ENCODE results near the gene CHST15. TPM values are rescaled to one million over a fixed set of nuclear protein-coding genes. Genes with fewer than 3 reads are reported as not detected.
A peak's percentile ranks its signal among the peaks of the same experiment; 100 is the strongest.

CHST15 gene
- total and polyA plus RNA-seq, 4 donors, result 4.5 to 43.8 (median 25.0) TPM

- no peaks in the 10 kb centered on the region for H3K4me1 ChIP-seq (ENCODE audit: control insufficient read depth in 1 of 2, insufficient read depth in 2 of 2, low read length in 2 of 2)
- DNase-seq (peak in 1 of 2 donors; percentile 73), ATAC-seq (ENCODE audit: low FRiP score) (no peak)
- WGBS, 2 donors, result 70 to 73% methylated on average over 11 of the region's 11 CpGs
- no peaks in the 10 kb centered on the region for H3K36me3 ChIP-seq (ENCODE audit: control insufficient read depth in 1 of 2, insufficient read depth in 2 of 2, low read length in 1 of 2)
- no peaks in the 10 kb centered on the region for H3K9me3 ChIP-seq (ENCODE audit: control insufficient read depth, low read length)
- H3K27me3 ChIP-seq (ENCODE audit: control insufficient read depth in 1 of 2, insufficient read depth in 2 of 2, low read length in 1 of 2), result no peaks in the 10 kb centered on the region
- no peak overlapping the region for H3K4me3 ChIP-seq (ENCODE audit: low read length in 2 of 2)
- intact Hi-C loops (cut with DNase I), result no loop called here
- H3K27ac ChIP-seq (ENCODE audit: low read depth in 1 of 2, low read length in 2 of 2), result no peak overlapping the region
Observed at GRCh38 chr10:124126145-124126982, 33.0 kb upstream of the CHST15 start.

GRCh38 chr10:124125305-124126116, 32.1 kb upstream of the CHST15 start:
- intact Hi-C loops (cut with DNase I), result no loop called here
- Histone ChIP-seq H3K27ac (ENCODE audit: low read depth in 1 of 2, low read length in 2 of 2) (no peak overlapping the region), H3K4me3 (ENCODE audit: low read length in 2 of 2) (no peak overlapping the region), H3K9me3 (ENCODE audit: control insufficient read depth, low read length) (no peaks in the 10 kb centered on the region), H3K36me3 (ENCODE audit: control insufficient read depth in 1 of 2, insufficient read depth in 2 of 2, low read length in 1 of 2) (no peaks in the 10 kb centered on the region), H3K27me3 (ENCODE audit: control insufficient read depth in 1 of 2, insufficient read depth in 2 of 2, low read length in 1 of 2) (no peaks in the 10 kb centered on the region), H3K4me1 (ENCODE audit: control insufficient read depth in 1 of 2, insufficient read depth in 2 of 2, low read length in 2 of 2) (no peaks in the 10 kb centered on the region)
- DNase-seq, result peak; percentile 4 to 40
- no peak for ATAC-seq (ENCODE audit: low FRiP score)
- 68 to 72% methylated on average over 10 of the region's 10 CpGs for WGBS, 2 donors

- no peak for ATAC-seq (ENCODE audit: low FRiP score)
- no peak overlapping the region for H3K27ac ChIP-seq (ENCODE audit: low read depth in 1 of 2, low read length in 2 of 2)
- H3K4me1 ChIP-seq (ENCODE audit: control insufficient read depth in 1 of 2, insufficient read depth in 2 of 2, low read length in 2 of 2), result no peaks in the 10 kb centered on the region
- no peak overlapping the region for H3K4me3 ChIP-seq (ENCODE audit: low read length in 2 of 2)
- no peaks in the 10 kb centered on the region for H3K27me3 ChIP-seq (ENCODE audit: control insufficient read depth in 1 of 2, insufficient read depth in 2 of 2, low read length in 1 of 2)
- intact Hi-C loops (cut with DNase I), result no loop called here
- H3K36me3 ChIP-seq (ENCODE audit: control insufficient read depth in 1 of 2, insufficient read depth in 2 of 2, low read length in 1 of 2), result no peaks in the 10 kb centered on the region
- WGBS, 2 donors, result 95 to 98% methylated on average over 2 of the region's 2 CpGs
- H3K9me3 ChIP-seq (ENCODE audit: control insufficient read depth, low read length), result no peaks in the 10 kb centered on the region
- peak in 1 of 2 donors; percentile 6 for DNase-seq
Observed at GRCh38 chr10:124124769-124125161, 31.4 kb upstream of the CHST15 start.

GRCh38 chr10:124124123-124124768, 30.8 kb upstream of the CHST15 start:
- no peaks in the 10 kb centered on the region for H3K9me3 ChIP-seq (ENCODE audit: control insufficient read depth, low read length)
- no peak for DNase-seq
- intact Hi-C loops (cut with DNase I), result no loop called here
- H3K36me3 ChIP-seq (ENCODE audit: control insufficient read depth in 1 of 2, insufficient read depth in 2 of 2, low read length in 1 of 2), result no peaks in the 10 kb centered on the region
- no peak overlapping the region for H3K27ac ChIP-seq (ENCODE audit: low read depth in 1 of 2, low read length in 2 of 2)
- ATAC-seq (ENCODE audit: low FRiP score), result no peak
- H3K4me1 ChIP-seq (ENCODE audit: control insufficient read depth in 1 of 2, insufficient read depth in 2 of 2, low read length in 2 of 2), result no peaks in the 10 kb centered on the region
- WGBS, 2 donors, result 89 to 90% methylated on average over 10 of the region's 10 CpGs
- no peak overlapping the region for H3K4me3 ChIP-seq (ENCODE audit: low read length in 2 of 2)
- H3K27me3 ChIP-seq (ENCODE audit: control insufficient read depth in 1 of 2, insufficient read depth in 2 of 2, low read length in 1 of 2), result no peaks in the 10 kb centered on the region

- ATAC-seq (ENCODE audit: low FRiP score), result no peak
- no peaks in the 10 kb centered on the region for H3K36me3 ChIP-seq (ENCODE audit: control insufficient read depth in 1 of 2, insufficient read depth in 2 of 2, low read length in 1 of 2)
- no peak overlapping the region for H3K27ac ChIP-seq (ENCODE audit: low read depth in 1 of 2, low read length in 2 of 2)
- no peak overlapping the region for H3K4me3 ChIP-seq (ENCODE audit: low read length in 2 of 2)
- no peaks in the 10 kb centered on the region for H3K9me3 ChIP-seq (ENCODE audit: control insufficient read depth, low read length)
- intact Hi-C loops (cut with DNase I), result no loop called here
- H3K27me3 ChIP-seq (ENCODE audit: control insufficient read depth in 1 of 2, insufficient read depth in 2 of 2, low read length in 1 of 2), result no peaks in the 10 kb centered on the region
- WGBS, 2 donors, result 67 to 73% methylated on average over 8 of the region's 8 CpGs
- peak in 1 of 2 donors; percentile 29 for DNase-seq
- H3K4me1 ChIP-seq (ENCODE audit: control insufficient read depth in 1 of 2, insufficient read depth in 2 of 2, low read length in 2 of 2), result no peaks in the 10 kb centered on the region
Observed at GRCh38 chr10:124123156-124123555, 29.8 kb upstream of the CHST15 start.

GRCh38 chr10:124122211-124122610, 28.8 kb upstream of the CHST15 start:
- H3K27ac ChIP-seq (ENCODE audit: low read depth in 1 of 2, low read length in 2 of 2), result no peak overlapping the region
- H3K4me3 ChIP-seq (ENCODE audit: low read length in 2 of 2), result no peak overlapping the region
- no peaks in the 10 kb centered on the region for H3K36me3 ChIP-seq (ENCODE audit: control insufficient read depth in 1 of 2, insufficient read depth in 2 of 2, low read length in 1 of 2)
- ATAC-seq (ENCODE audit: low FRiP score) (no peak), DNase-seq (peak; percentile 28 to 61)
- H3K9me3 ChIP-seq (ENCODE audit: control insufficient read depth, low read length), result no peaks in the 10 kb centered on the region
- intact Hi-C loops (cut with DNase I), result no loop called here
- WGBS, 2 donors, result 96 to 98% methylated on average over 13 of the region's 13 CpGs
- H3K4me1 ChIP-seq (ENCODE audit: control insufficient read depth in 1 of 2, insufficient read depth in 2 of 2, low read length in 2 of 2), result no peaks in the 10 kb centered on the region
- no peaks in the 10 kb centered on the region for H3K27me3 ChIP-seq (ENCODE audit: control insufficient read depth in 1 of 2, insufficient read depth in 2 of 2, low read length in 1 of 2)

GRCh38 chr10:124120410-124121061, 27.1 kb upstream of the CHST15 start:
- no peak for ATAC-seq (ENCODE audit: low FRiP score)
- Histone ChIP-seq H3K4me1 (ENCODE audit: control insufficient read depth in 1 of 2, insufficient read depth in 2 of 2, low read length in 2 of 2) (no peaks in the 10 kb centered on the region), H3K36me3 (ENCODE audit: control insufficient read depth in 1 of 2, insufficient read depth in 2 of 2, low read length in 1 of 2) (no peaks in the 10 kb centered on the region), H3K27ac (ENCODE audit: low read depth in 1 of 2, low read length in 2 of 2) (no peak overlapping the region), H3K27me3 (ENCODE audit: control insufficient read depth in 1 of 2, insufficient read depth in 2 of 2, low read length in 1 of 2) (no peaks in the 10 kb centered on the region), H3K9me3 (ENCODE audit: control insufficient read depth, low read length) (no peaks in the 10 kb centered on the region), H3K4me3 (ENCODE audit: low read length in 2 of 2) (no peak overlapping the region)
- DNase-seq, result peak in 1 of 2 donors; percentile 9
- intact Hi-C loops (cut with DNase I), result no loop called here
- 87 to 95% methylated on average over 4 of the region's 4 CpGs for WGBS, 2 donors

GRCh38 chr10:124119946-124120345, 26.5 kb upstream of the CHST15 start:
- peak; percentile 8 for ATAC-seq (ENCODE audit: low FRiP score)
- Histone ChIP-seq H3K4me1 (ENCODE audit: control insufficient read depth in 1 of 2, insufficient read depth in 2 of 2, low read length in 2 of 2) (no peaks in the 10 kb centered on the region), H3K36me3 (ENCODE audit: control insufficient read depth in 1 of 2, insufficient read depth in 2 of 2, low read length in 1 of 2) (no peaks in the 10 kb centered on the region), H3K27ac (ENCODE audit: low read depth in 1 of 2, low read length in 2 of 2) (no peak overlapping the region), H3K9me3 (ENCODE audit: control insufficient read depth, low read length) (no peaks in the 10 kb centered on the region), H3K27me3 (ENCODE audit: control insufficient read depth in 1 of 2, insufficient read depth in 2 of 2, low read length in 1 of 2) (no peaks in the 10 kb centered on the region), H3K4me3 (ENCODE audit: low read length in 2 of 2) (no peak overlapping the region)
- intact Hi-C loops (cut with DNase I), result no loop called here
- WGBS, 2 donors, result 82 to 87% methylated on average over 11 of the region's 11 CpGs
- peak in 1 of 2 donors; percentile 75 for DNase-seq
